Measurements from ENCODE around the gene JAKMIP1. TPM values are rescaled to one million over a fixed set of nuclear protein-coding genes. Genes with fewer than 3 reads are reported as not detected.

JAKMIP1 gene
- total RNA-seq, 1 experiment from 2014 or later = not detected

DNA sequence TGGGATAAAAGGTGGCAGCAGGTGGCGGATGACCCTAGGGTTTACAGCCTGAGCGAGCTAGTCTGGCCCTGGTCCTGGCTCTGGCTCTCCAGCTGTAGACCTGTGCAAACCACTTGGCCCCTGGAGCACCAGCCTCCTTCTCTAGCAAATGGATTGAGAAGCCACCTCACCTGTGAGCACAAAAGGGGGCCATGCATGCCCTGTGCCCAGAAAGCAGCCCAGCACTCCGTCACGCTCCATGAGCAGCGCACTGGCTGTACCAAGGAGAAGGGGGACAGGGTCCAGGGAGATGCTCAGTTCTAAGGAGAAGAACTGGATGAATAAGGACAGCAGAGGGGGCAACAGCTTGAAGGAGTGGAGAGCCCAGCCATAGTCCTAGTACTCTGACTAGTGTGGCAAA, 135.2 kb downstream of the JAKMIP1 start:
- POLR2A ChIA-PET (ENCODE audit: unreplicated experiment) = no interaction called here
- H3K9me3 ChIP-seq (ENCODE audit: insufficient read depth, low read depth) = no peaks in the 10 kb centered on the region
- H4K20me1 ChIP-seq (ENCODE audit: insufficient read depth) = no peaks in the 10 kb centered on the region
- no peak overlapping the region for H3K27ac ChIP-seq
- no peak for DNase-seq
- no peaks in the 10 kb centered on the region for H3K36me3 ChIP-seq (ENCODE audit: low read depth)
- no peaks in the 10 kb centered on the region for H3K9me2 ChIP-seq (ENCODE audit: insufficient read depth)
- TF ChIP-seq, protein P1, sequence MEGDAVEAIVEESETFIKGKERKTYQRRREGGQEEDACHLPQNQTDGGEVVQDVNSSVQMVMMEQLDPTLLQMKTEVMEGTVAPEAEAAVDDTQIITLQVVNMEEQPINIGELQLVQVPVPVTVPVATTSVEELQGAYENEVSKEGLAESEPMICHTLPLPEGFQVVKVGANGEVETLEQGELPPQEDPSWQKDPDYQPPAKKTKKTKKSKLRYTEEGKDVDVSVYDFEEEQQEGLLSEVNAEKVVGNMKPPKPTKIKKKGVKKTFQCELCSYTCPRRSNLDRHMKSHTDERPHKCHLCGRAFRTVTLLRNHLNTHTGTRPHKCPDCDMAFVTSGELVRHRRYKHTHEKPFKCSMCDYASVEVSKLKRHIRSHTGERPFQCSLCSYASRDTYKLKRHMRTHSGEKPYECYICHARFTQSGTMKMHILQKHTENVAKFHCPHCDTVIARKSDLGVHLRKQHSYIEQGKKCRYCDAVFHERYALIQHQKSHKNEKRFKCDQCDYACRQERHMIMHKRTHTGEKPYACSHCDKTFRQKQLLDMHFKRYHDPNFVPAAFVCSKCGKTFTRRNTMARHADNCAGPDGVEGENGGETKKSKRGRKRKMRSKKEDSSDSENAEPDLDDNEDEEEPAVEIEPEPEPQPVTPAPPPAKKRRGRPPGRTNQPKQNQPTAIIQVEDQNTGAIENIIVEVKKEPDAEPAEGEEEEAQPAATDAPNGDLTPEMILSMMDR (conservative IDR thresholded peaks at IDR 0.05) = no peak
- TF ChIP-seq EZH2 (IDR thresholded peaks at IDR 0.05; ENCODE audit: low read depth) = no peak
- peaks cover 41% of the 10 kb centered on the region for H3K27me3 ChIP-seq (ENCODE audit: insufficient read depth, low read depth)
- CTCF ChIA-PET = no interaction called here
- intact Hi-C loops (cut with micrococcal nuclease; ENCODE audit: unreplicated experiment) = no loop called here
- no peak overlapping the region for H3K4me3 ChIP-seq
- no TSS peak for BruUV-seq (replicated peaks)
- H3K4me1 ChIP-seq (replicated peaks; ENCODE audit: insufficient read depth) = no peaks in the 10 kb centered on the region
- no peak overlapping the region for H3K4me2 ChIP-seq
- H3F3A ChIP-seq (ENCODE audit: insufficient read depth, low read depth) = no peaks in the 10 kb centered on the region
- H2AFZ ChIP-seq = no peak overlapping the region
- H3K79me2 ChIP-seq (ENCODE audit: low read depth) = no peaks in the 10 kb centered on the region

DNA sequence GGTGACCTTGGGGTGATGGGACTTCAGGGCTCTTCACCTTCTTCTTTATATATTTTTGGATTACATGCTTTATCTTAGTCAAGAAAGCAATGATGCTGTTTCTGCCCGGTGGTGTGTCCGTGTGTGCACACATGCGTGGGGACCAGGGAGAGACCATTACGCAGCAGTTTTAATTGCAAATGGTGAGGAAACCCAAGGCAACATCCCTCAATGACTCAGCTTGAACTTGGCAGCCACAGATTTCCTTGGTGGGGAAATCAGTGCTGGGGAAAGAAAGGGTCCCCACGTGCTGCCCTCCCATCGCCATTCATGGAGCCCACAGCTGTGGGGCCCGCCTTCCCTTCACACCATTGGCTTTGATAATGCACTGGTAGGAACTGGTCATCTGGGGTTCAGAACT, 136.0 kb downstream of the JAKMIP1 start:
- BruUV-seq (replicated peaks) = no TSS peak
- POLR2A ChIA-PET (ENCODE audit: unreplicated experiment) = no interaction called here
- Histone ChIP-seq H3K4me1 (replicated peaks; ENCODE audit: insufficient read depth) (no peaks in the 10 kb centered on the region), H4K20me1 (ENCODE audit: insufficient read depth) (no peaks in the 10 kb centered on the region), H3K27ac (no peak overlapping the region), H3F3A (ENCODE audit: insufficient read depth, low read depth) (no peaks in the 10 kb centered on the region), H3K27me3 (ENCODE audit: insufficient read depth, low read depth) (peaks cover 33% of the 10 kb centered on the region), H3K36me3 (ENCODE audit: low read depth) (no peaks in the 10 kb centered on the region), H3K79me2 (ENCODE audit: low read depth) (no peaks in the 10 kb centered on the region), H3K4me3 (no peak overlapping the region), H3K9me2 (ENCODE audit: insufficient read depth) (no peaks in the 10 kb centered on the region), H3K9me3 (ENCODE audit: insufficient read depth, low read depth) (no peaks in the 10 kb centered on the region), H3K4me2 (no peak overlapping the region), H2AFZ (no peak overlapping the region)
- TF ChIP-seq EZH2 (IDR thresholded peaks at IDR 0.05; ENCODE audit: low read depth) = no peak
- TF ChIP-seq, protein P1 (conservative IDR thresholded peaks at IDR 0.05) = no peak
- CTCF ChIA-PET = no interaction called here
- no peak for DNase-seq
- intact Hi-C loops (cut with micrococcal nuclease; ENCODE audit: unreplicated experiment) = no loop called here

DNA sequence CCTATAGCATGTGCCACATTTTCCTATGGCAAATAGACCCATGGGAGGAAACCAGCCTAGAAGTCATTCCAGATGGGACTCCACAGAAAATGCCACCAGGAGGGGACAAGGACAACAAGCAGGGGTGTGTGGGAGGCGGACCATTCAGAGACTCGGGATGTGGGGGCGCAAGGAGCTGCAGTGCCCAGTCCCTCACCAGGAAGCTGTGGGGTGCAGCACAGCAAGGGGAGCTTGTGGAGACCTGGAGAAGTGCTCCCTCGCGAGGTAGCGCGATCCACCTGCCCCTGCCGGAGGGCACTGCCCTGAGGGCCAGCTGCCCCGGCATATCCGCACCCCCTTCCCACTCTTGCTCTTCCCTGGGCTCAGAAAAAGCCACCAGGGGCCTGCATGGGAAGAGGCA, 136.7 kb downstream of the JAKMIP1 start:
- Histone ChIP-seq H2AFZ (no peak overlapping the region), H3K9me2 (ENCODE audit: insufficient read depth) (no peaks in the 10 kb centered on the region), H3F3A (ENCODE audit: insufficient read depth, low read depth) (no peaks in the 10 kb centered on the region), H3K36me3 (ENCODE audit: low read depth) (no peaks in the 10 kb centered on the region), H4K20me1 (ENCODE audit: insufficient read depth) (no peaks in the 10 kb centered on the region), H3K79me2 (ENCODE audit: low read depth) (no peaks in the 10 kb centered on the region), H3K4me2 (no peak overlapping the region), H3K27ac (no peak overlapping the region), H3K27me3 (ENCODE audit: insufficient read depth, low read depth) (peaks cover 29% of the 10 kb centered on the region), H3K4me1 (replicated peaks; ENCODE audit: insufficient read depth) (no peaks in the 10 kb centered on the region), H3K4me3 (no peak overlapping the region), H3K9me3 (ENCODE audit: insufficient read depth, low read depth) (no peaks in the 10 kb centered on the region)
- ChIA-PET CTCF (no interaction called here), POLR2A (ENCODE audit: unreplicated experiment) (no interaction called here)
- intact Hi-C loops (cut with micrococcal nuclease; ENCODE audit: unreplicated experiment) = no loop called here
- no peak for DNase-seq
- no TSS peak for BruUV-seq (replicated peaks)
- TF ChIP-seq EZH2 (IDR thresholded peaks at IDR 0.05; ENCODE audit: low read depth) = no peak
- TF ChIP-seq, protein P1 (conservative IDR thresholded peaks at IDR 0.05) = no peak

Measured in PC-9 (cell line).